Islet of Langerhans (tissue), 1 donor: Measurements from ENCODE around the gene OVOL3.
"Not testable (repeated sequence)": the region's sequence is repeated elsewhere in the genome, so short reads cannot be mapped to it uniquely, and the experiment has no call there.

Experiments used
- FAIRE-seq: peaks from one replicate; lab custom pipeline; 2011; peaks lifted over from hg19 to GRCh38; lab: Jason Lieb, UNC

Gene OVOL3

DNA sequence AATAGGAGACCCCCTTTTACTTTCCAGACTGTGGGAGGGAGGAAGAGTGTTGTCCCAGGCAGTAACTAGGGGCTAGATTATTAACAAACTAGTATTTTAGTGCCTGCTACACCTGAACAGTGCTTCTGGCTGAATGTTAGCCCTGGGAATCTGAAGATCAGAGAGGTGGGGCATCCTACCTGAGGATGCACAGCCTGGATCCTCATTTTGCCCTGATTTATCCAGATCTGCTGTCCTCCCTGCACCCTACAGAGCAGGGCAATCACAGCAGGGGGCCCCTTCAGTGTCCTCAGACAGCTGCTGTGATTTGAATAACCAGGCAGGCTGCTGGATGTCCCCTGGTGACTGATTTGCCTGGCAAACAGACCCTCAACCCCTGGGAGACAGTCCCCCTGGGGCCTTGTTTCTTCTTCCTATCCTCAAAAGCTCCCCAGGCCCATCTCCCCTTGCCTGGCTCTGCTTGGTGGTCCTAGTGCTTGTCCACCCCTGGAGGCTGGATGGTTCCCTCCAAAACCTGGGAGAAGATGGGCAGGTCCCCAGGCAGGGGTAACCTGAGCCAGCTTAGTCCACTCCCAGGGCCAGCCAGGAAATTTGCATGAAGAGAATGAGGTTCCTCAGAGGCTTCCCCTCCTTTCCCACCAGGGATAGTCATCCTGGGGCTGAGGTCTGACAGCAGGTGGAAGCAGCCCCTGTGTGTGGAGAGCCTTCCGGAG lies at the start of gene OVOL3:
TSS of gene OVOL3 (plus strand) at position 657 of the 713 bp plus-strand sequence. CDS start 60 bp downstream, outside the sequence.
- no peak for FAIRE-seq

DNA sequence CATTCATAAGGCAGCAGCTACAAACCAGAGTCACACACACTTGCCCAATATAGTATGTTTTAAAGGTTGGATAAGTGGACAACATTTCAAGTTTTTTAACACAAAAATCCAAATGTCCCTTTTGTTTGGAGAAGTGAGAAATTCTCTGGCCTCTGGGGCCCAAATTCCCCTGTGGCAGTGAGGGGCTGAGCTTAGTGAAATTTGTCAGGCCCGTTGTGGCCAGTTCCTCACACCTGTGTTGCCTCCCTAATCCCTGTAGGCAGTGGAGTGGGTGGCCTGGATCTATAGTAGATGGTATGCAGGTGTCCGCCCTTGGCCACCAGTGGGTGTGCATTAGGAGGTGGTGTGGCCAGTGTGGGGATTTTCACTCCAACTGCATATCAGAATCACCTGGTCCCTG lies 49.6 kb upstream of the OVOL3 start:
- no peak for FAIRE-seq

DNA sequence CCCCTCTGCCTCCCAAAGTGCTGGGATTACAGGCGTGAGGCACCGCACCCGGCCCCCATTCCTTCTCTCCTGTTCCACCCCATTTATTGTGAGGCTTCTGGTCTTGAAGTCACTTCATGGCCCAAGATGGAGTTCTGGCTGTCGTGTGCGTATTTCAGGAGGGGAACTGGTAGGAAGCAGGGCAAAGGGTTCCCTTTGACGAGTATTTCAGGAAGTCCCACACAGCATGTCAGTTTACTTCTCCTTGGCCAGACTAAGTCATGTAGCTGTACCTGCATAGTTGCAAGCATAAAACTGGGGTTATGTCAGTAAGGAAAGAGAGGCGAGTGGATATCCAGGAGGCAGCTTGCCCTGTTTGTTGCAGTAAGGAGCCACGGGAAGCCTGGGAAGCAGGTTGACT lies 46.1 kb upstream of the OVOL3 start:
- FAIRE-seq, result no peak

DNA sequence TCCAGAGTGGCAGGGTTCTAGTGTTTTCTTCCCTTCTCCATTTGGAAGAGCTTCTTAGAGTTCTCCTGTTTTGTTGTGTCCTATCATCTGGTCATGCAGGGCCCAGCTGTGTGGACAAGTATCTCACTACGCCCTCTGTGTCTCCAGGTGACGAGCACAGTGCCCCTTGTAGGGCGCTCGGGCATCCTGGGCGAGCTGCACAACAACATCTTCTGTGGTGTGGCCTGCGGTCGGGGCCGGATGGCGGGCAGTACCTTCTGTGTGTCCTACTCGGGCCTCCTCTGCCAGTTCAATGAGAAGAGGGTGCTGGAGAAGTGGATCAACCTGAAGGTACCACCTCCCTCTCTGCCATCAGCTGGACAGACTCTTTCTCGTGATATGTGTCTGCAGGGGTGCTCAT lies 43.3 kb upstream of the OVOL3 start:
- FAIRE-seq, result no peak

DNA sequence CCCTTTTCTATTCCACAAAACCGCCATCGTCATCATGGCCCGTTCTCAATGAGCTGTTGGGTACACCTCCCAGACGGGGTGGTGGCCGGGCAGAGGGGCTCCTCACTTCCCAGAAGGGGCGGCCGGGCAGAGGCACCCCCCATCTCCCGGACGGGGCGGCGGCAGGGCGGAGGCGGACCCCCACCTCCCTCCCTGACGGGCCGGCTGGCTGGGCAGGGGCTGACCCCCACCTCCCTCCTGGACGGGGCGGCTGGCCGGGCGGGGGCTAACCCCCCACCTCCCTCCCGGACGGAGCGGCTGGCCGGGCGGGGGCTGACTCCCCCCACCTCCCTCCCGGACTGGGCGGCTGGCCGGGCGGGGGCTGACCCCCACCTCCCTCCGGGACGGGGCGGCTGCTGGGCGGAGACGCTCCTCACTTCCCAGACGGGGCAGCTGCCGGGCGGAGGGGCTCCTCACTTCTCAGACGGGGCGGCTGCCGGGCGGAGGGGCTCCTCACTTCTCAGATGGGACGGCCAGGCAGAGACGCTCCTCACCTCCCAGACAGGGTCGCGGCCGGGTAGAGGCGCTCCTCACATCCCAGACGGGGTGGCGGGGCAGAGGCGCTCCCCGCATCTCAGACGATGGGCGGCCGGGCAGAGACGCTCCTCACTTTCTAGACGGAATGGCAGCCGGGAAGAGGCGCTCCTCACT lies 42.0 kb upstream of the OVOL3 start:
- not testable (repeated sequence) for FAIRE-seq

DNA sequence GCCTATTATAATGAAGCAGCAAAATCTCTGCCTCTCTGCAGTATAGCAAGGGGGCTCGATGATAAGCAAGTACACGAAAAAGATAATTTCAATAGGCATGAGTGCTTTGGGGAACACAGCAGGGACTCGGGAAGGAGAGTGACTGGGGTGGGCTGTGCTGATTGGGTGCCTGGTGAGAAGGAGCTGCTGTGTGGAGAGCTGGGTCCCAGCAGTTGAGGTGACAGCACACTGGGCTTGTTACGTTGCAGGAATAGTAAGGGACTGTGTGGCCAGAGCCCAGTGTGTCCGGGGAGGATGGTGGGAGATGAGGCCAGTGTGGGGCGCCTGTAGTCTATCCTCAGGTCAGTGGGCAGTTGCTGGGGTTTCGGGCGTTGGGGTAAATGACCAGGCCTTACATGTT lies 38.9 kb upstream of the OVOL3 start:
- no peak for FAIRE-seq

DNA sequence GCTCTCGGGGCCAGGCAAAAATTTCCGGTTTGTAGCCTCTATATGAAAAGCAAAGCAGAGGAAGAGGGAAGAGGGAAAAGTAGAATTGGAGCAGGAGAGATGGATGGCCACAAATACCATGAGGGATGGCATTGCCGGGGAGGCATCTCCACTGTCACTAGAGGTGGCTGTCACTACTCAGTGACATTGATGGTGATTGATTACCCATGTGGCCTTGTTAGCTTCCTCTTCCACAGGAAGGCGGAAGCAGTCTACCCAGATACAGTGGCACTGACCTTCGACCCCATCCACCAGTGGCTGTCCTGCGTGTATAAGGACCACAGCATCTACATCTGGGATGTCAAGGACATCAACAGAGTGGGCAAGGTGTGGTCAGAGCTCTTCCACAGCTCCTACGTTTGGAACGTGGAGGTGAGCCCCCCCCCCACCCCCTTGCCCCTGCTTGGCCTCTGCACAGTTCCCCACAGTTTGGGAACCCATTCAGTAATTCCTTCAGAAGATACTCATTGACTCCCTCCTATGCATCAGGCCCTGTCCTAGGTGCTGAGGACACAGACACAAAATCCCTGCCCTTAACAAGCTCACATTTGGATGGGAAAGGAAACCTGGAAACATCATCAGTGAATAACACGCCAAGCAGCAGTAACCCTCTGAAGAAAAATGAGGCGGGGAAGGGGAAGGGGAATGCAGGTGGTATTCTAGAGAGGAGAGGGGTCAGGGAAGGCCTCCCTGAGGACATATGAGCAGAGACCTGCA lies 37.6 kb upstream of the OVOL3 start:
- no peak for FAIRE-seq

DNA sequence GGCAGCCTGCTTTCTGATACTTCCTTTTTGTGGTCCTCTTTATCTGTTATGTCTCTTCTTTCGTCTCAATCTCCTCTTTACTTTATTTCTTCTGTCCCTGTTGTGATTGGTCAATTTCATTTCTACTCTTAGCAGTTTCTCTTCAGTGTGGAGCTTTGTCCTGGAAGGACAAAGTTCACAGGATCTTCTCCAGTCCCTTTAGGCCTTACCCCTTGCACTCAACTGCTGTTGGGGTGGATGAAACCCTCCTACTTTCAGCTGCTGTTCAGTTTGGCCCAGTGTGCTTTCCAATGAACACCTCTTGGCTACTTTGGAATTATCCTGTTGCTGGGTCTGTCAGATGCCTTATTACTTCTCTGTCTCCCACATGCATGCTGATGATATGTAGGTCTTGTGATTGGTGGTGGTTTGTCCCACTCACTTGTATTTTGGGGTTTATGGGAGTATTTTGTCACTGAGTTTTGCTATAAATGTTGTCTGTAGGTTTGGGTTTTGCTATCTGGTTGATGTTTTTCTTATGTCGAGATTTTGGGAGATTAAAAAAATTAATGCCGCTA lies 31.5 kb upstream of the OVOL3 start:
- no peak for FAIRE-seq

DNA sequence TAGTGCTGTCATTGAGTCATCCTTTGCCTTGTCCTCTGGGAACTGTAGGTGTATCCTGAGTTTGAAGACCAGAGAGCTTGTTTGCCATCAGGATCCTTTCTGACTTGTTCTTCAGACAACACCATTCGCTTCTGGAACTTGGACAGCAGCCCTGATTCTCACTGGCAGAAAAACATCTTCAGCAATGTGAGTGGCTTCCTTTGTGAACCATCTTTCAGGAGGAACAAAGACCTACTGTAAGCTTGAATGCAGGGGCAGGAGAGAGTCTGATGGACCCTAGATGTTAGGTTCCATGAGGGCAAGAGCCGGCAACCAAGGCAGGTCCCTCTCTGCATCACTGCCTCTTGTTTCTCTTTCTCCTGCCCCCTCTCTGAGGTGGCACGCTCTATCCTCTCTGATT lies 29.6 kb upstream of the OVOL3 start:
- no peak for FAIRE-seq

DNA sequence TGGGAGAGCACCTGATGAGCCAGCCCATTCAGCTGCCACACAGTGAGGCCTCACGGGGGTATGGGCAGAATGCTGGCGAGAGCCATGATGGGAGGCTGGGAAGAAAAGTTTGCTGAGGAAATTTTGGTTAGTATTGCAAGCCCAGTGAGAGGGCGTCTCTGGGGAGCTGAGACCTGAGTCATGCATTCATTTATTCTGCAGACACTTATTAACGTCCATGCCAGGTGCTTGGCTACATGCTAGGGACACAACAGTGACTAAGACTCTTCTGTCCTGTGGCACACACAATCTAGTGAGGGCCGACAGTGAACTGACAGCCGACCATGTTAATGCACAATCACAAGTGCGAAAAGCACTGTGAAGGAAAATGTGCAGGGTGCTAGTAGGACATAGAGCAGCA lies 29.0 kb upstream of the OVOL3 start:
- FAIRE-seq, result no peak

DNA sequence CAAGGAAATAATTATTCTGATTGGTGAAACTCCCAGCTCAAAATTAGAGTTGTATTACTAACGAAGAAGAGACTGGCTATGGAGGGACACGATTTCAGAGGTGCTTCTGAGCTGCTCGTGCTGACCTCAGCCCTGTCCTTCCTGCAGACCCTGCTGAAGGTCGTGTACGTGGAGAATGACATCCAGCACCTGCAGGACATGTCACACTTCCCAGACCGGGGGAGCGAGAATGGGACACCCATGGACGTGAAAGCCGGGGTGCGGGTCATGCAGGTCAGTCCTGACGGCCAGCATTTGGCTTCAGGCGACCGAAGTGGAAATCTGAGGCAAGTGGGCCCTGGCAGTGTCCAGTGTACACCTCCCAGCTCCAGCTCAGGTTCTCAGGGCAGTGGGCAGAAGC lies 28.0 kb upstream of the OVOL3 start:
- no peak for FAIRE-seq

DNA sequence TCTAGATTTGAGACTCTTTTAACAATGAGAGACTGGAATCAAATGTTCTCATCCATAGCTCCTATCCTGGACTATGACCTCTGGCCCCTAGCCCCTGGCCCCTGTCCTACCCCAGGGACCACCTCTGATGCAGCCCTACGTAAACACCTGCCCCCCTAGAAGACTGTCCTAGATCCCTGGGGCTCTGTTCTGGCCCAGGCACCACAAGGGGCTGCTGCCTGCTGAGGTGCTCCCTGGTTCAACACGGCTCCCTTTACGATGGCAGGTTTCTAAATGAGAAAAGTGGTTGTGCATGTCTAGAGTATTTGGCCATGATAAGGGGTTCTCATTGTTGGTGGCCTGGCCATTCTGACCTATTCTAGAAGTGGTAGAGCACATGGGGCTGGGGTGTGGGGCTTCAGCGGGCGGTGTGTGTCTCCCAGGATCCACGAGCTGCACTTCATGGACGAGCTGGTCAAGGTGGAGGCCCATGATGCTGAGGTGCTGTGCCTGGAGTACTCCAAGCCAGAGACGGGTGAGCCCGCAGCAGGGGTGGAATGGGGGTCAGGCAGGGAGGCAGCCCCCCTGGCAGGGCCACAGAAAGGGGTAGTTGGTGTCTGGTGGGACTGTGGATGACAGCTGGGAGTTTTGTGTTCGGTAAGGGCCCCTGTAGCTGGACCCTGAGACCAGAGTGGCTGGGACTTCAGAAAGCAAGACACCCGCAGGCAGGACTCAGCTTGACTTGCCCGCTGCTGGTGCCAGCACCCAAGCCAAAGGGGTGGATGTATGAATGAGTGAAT lies 26.5 kb upstream of the OVOL3 start:
- FAIRE-seq, result no peak

DNA sequence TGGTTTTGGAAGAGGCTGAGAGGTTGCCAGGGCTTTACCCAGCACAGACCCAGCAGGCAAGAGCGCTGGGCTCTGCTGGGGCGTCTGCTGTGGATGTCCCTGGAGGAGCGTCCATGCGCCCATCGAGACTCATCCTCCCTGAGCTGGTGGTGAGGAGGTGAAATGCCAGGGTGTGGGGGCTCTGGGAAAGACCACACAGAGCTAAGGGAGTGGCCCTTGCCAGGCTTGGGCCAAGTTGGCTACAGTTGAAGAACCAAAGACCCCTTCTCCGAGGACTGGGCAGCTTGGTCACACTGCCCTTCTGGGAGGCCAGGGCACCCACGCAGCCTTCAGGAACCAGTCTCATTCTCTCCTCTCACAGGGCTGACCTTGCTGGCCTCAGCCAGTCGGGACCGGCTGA lies 24.6 kb upstream of the OVOL3 start:
- no peak for FAIRE-seq

DNA sequence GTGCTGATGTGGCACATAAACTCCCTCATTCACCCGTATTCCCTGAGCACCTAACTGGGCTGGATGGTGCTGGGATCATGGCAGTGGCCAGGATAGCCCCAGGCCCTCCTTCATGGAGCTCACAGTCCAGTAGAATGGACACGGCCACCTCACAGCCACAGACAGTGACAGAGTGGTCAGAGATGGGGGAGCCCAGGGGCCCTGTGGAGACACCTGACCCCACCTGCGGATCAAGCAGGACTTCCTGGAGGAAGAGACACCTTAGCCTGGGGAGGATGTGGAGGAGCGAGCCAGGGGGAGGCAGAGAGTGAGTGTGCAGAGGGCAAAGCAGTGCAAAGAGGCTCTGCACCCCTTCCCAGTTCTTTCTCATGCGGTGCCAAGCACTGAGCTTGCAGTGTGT lies 21.1 kb upstream of the OVOL3 start:
- FAIRE-seq, result no peak

DNA sequence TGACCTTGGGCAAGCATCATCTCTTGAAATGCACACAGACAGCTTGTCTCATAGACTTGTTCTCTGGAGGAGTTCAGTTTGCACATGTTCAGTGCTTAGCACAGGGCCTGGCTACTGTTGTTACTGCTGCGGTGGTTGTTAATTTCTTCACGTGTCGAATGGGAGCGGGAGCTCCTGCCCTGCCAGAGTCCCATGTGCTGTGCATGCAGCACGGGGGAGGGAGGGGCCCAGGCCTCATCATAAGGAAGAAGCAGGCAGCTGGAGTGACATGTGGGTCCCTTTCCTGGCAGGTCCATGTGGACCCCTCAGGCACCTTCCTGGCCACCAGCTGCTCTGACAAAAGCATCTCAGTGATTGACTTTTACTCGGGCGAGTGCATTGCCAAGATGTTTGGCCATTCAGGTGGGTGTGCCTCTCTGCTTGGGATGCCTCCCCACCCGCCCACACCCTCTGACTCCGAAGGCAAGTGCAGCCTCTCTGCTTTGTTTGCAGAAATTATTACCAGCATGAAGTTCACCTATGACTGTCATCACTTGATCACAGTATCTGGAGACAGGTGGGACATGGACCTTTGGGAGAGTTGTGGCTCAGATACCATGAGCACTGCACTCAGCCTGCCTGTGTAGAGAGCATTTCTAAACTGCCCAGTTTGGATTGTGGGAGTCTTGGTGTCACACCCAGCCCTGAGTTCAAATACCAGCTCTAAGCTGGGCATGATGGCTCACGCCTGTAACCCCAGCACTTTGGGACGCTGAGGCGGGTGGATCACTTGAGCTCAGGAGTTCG lies 19.8 kb upstream of the OVOL3 start:
- no peak for FAIRE-seq

DNA sequence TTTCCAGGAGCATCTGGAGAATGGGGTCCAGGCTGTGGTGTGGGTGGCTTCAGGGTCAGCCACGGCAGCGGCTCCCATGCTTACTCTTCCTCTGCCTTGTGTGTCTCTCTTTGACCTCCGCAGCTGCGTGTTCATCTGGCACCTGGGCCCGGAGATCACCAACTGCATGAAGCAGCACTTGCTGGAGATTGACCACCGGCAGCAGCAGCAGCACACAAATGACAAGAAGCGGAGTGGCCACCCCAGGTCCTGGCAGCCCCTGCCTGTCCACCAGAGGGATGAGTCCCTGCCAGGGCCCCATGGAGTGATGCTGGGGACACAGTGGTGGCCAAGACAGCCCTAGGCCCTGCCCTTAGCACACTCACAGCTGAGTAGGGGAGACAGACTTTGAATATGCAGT lies 18.4 kb upstream of the OVOL3 start:
- FAIRE-seq, result no peak

DNA sequence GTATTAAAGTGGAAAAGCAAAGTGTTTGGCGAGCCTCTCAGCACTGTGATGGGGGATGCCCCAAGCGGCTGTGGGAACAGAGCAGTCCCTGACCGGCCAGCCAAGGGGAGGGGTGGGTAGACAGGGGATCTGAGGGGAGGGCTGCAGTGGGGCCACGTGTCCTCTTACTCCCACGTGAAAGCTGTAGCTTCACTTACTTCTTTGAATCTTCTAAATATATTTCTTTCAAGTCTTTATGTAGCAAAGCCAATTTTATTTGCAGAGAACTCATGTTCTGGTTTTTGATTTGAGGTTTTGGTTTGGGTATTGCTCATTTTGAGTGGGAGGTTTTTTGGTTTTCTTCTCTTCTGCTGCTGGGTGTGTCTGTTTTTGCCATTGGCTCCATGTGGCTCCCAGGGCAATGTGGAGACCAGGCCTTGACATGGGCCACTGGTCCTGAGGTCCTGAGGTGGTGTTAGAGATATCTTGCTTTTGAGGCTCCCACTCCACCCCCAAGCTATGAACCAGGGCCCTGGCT lies 17.7 kb upstream of the OVOL3 start:
- FAIRE-seq, result no peak

DNA sequence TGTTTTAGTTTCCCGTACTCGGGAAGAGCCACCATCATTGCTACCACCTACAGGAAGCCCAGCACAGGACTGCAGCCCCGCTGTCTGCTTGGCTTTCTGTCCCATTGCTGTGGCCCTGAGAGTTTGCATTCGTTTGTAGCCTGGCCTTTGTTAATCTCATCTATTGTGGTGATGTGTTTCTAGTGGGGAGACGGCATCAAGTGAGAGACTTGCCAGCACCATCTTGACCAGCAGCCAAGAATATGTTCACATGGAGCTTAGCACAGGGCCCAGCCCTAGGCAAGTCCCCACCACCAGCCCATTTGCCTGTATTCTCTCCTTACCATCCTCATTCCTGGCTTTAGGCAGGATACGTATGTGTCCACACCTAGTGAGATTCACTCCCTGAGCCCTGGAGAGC lies 17.3 kb upstream of the OVOL3 start:
- no peak for FAIRE-seq

DNA sequence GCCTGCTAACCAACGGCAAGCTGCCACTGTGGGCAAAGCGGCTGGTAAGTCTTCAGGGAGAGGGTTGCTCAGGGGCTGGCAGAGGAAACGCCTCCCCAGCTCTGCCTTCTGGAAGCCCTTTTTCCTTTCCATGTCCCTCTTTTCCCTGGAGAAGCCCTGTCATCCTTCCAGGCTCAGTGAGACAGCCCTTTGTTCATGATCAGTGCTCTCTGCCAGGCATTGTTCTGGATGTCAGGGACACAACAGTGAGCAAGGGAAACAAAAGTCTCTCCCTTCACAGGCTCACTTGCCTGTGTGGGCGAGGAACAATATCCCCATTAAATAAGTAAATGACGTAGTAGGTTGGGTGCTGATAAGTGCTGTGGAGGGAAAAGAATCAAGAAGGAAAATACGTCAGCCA lies 13.9 kb upstream of the OVOL3 start:
- FAIRE-seq, result no peak

DNA sequence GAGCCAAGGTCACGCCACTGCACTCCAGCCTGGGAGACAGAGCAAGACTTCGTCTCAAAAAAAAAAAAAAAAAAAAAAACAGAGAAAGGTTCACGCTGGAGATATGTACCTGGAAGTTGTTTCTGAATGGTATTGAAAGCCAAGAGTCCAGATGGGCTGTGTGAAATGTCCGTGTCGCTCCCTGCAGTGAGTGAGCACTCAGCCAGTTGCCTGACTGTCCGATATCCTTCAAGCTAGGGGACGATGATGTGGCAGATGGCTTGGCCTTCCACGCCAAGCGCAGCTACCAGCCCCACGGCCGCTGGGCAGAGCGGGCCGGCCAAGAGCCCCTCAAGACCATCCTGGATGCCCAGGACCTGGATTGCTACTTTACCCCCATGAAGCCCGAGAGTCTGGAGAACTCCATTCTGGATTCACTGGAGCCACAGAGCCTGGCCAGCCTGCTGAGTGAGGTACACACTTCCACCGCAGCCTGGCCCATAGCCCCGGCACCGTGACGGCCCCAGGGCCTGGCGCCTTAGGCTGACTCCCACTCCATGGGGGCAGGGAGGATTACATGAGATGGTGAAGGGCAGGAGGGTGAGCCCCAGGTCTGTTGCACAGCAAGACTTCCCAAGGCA lies 11.7 kb upstream of the OVOL3 start:
- FAIRE-seq, result no peak

DNA sequence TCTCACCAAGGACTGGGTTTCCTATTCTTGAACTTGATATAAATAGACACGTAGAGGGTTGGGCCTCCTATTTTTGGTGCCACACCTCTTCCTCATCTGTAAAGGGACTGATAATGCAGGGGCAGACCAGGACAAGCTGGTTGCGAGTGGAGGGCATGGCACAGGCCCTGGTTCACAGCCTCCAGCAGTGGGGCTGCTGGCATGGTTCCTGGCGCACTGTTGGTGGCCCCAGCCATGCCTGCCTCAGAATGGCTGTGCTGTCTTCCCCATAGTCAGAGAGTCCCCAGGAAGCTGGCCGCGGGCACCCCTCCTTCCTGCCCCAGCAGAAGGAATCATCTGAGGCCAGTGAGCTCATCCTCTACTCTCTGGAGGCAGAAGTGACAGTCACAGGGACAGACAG lies 10.5 kb upstream of the OVOL3 start:
- no peak for FAIRE-seq
